Stomach (tissue), 4 donors: ENCODE measurements around the gene XYLT1.

Source experiments
- CTCF ChIP-seq, 7 experiments: fragments of 450-650 bp in 4 of 7; fragments of 200-600 bp in 3 of 7; sonication (generic) in 3 of 7; IDR thresholded peaks; one replicate each; pipeline ENCODE4 v1.5.1; 2016 to 2019; ENCODE audit warnings: antibody characterized with exemption in 7 of 7, control low read depth in 2 of 7, mild to moderate bottlenecking in 1 of 7
- EP300 ChIP-seq: sonication (generic); formaldehyde crosslinking; IDR thresholded peaks from one replicate; pipeline ENCODE4 v1.6.1; 2017; ENCODE audit warnings: antibody characterized with exemption
- POLR2A ChIP-seq, 4 donors: fragments of 450-650 bp; IDR thresholded peaks; one replicate each; pipeline ENCODE4 v1.6.1; 2016; ENCODE audit warnings: antibody characterized with exemption in 4 of 4, control low read depth in 2 of 4, mild to moderate bottlenecking in 1 of 4, moderate library complexity in 1 of 4

GRCh38 chr16:17232487-17232886, 238.3 kb downstream of the XYLT1 start:
- no peak for TF ChIP-seq CTCF (IDR thresholded peaks at IDR 0.05)
- no peak for TF ChIP-seq POLR2A (IDR thresholded peaks at IDR 0.05)
- TF ChIP-seq EP300, result no peak
